ELF-1 (cell line): ENCODE results near the gene B3GNT3.
A peak's percentile ranks its signal among the peaks of the same experiment; 100 is the strongest.
"Not testable (repeated sequence)": the region's sequence is repeated elsewhere in the genome, so short reads cannot be mapped to it uniquely, and the experiment has no call there.

Experiments used
- DNase-seq: peaks from one replicate; pipeline ENCODE4 v3.0.0-alpha.2; 2016; ENCODE audit warnings: low read depth, low spot score

Gene B3GNT3

GRCh38 chr19:17796838-17797423, 2.0 kb downstream of the B3GNT3 start:
- no peak for DNase-seq

DNA sequence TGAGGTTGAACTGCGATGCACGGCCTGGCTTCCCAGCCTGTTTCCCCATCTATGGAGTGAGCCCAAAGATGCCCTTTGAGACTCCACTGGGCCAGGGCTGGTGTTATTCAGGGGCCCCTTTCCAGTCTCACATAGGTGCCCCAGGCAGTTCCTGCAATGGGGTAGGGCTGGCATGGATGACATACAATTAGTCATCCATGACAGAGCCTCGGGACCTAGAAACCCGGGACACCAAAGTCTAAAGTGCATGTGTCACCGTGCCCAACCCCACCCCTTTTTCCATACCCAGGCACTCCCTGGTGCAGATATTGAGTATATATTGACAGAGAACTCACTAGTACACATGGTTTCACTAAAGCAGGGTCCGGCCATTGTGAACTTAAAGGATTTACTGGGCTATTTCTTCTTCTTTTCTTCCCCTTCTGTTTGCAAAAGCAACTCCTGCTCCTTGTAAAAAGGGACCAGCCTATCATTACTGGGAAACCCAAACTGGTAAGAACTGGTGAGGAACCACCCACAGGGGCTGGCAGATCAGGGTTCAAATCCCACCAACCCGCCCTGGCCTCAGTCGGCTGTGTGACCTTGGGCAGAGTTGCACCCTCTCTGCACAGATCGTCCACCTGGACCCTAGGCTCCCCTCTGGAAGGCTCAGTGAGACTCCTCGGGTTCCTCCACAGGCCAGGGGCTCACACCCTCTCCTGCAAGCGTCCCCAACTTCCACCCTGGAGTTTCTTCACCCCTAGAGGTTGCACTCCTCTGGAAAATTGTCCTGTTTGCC, 2.7 kb downstream of the B3GNT3 start:
- DNase-seq, result no peak

- DNase-seq, result not testable (repeated sequence)
Measured at GRCh38 chr19:17798599-17798998, 3.7 kb downstream of the B3GNT3 start.

DNA sequence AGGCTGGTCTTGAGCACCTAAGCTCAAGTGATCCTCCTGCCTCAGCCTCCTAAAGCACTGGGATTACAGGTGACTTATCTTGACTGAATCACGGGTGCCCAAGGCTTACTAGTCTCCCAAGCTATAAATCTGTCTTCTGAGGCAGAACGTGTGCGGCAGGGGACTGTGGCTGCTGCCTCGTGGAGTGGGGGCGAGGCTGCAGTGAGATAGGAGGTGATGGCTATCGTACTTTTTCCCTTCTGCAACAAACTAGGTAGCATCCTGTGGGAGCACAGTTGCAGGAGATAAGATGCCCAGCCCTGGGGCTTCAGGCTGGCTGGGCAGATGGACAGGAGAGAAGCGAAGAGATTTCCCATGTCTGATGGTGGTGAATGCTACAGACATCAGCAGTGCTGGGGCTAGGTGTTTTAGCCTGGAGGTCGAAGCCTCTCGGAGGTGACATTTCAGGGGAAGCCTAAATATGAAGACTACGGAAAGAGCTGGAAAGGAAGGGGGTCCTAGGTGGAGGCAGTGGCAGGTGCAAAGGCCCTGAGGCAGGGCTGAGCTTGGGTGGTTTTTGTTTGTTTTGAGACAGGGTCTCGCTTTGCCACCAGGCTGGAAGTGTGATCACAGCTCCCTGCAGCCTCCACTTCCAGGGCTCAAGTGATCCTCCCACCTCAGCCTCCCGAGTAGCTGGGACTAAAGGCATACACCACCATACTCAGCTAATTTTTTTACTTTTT, 7.4 kb downstream of the B3GNT3 start:
- DNase-seq, result no peak

- no peak for DNase-seq
Measured at GRCh38 chr19:17803264-17803896, 8.4 kb downstream of the B3GNT3 start.

GRCh38 chr19:17805427-17805826, 10.5 kb downstream of the B3GNT3 start:
- DNase-seq, result no peak

DNA sequence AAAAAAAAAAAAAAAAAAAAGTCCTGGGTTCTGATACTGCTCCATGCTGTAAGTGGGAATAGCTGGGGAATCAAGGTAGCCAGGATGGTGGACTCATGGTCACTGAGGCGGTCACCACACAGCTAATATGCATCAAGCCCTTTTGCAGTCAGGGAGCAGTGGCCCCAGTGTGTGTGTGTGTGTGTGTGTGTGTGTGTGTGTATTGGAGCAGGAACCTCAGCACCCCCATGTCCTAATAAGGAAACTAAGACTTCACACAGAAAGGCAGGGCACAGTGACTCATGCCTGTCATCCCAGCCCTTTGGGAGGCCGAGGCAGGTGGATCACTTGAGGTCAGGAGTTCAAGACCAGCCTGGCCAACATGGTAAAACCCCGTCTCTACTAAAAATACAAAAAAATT, 12.0 kb downstream of the B3GNT3 start:
- DNase-seq, result no peak

DNA sequence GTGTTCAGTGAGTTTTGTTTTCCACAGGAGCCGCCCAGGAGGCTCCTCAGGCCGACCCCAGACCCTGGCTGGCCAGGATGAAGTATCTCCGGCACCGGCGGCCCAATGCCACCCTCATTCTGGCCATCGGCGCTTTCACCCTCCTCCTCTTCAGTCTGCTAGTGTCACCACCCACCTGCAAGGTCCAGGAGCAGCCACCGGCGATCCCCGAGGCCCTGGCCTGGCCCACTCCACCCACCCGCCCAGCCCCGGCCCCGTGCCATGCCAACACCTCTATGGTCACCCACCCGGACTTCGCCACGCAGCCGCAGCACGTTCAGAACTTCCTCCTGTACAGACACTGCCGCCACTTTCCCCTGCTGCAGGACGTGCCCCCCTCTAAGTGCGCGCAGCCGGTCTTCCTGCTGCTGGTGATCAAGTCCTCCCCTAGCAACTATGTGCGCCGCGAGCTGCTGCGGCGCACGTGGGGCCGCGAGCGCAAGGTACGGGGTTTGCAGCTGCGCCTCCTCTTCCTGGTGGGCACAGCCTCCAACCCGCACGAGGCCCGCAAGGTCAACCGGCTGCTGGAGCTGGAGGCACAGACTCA, 12.9 kb downstream of the B3GNT3 start:
- DNase-seq, result no peak

DNA sequence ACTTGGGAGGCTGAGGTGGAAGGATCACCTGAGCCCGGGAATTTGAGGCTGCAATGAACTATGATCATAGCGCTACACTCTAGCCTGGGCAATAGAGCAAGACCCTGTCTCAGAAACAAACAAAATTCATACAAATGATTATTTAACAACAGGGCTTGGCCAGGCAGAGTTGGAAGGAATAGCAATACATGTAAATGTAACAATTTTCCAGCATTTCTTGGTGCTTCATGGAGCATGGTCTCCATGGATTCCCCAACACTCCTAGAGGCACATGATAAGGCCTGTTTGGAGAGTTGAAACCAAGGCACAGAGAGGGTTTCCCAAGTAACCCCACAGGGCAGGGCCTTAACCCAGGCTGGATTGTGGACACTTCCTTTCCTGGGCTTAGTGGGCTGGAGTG, 16.2 kb downstream of the B3GNT3 start:
- DNase-seq, result no peak

GRCh38 chr19:17811681-17812080, 16.7 kb downstream of the B3GNT3 start:
- no peak for DNase-seq

GRCh38 chr19:17812099-17812498, 17.2 kb downstream of the B3GNT3 start:
- DNase-seq, result no peak

DNA sequence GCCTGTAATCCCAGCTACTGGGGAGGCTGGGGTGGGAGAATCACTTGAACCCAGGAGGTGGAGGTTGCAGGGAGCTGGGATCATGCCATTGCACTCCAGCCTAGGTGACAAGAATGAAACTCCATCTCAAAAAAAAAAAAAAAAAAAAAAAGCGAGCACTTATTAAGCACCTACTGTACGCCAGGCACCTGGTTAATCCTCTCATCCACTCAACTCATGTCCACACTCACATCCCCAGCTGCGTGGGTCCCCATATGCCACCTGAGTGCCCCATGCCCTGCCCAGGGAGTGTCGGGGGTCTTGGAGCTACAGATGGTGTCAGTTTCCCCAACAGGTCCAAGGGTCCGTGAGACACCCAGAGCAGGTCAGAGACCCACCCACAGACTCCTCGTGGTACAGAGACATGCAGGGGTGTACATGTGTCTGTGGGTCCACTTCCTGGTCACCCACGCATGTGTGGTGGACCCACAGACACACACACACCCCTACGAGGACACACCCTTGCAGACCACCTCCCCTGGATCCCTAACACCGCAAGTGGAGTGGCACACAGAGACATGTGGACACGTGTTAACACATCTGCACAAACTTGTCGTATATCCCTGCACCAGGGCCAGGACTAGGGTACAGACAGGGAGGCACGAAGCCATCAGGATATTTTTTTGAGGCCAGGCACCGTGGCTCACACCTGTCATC, 22.9 kb downstream of the B3GNT3 start:
- DNase-seq, result no peak

DNA sequence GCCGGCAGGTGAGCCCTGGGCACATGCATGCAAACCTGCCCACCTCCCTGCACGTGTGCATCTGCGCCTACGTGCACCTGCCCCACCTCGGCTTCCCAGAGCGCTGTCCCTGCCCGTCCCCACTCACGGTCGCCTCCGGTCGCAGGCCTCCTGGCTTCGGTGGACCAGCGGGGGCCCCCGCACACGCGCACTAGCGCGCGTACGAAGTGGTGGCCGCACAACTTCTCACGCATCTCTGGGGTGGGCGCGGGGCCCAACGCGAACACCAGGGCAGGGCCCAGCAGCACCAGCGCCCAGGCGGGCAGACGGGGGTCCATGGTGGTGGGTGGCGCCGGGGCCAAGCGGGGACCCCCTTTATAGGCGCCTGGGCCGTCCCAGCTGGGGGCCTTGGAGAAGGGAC, 26.3 kb downstream of the B3GNT3 start, which contains the start of gene INSL3:
Gene INSL3, minus strand, starts transcription at position 330 of the 400 bp plus-strand sequence. Its CDS starts 13 bp downstream, at position 317.
- DNase-seq, result no peak

DNA sequence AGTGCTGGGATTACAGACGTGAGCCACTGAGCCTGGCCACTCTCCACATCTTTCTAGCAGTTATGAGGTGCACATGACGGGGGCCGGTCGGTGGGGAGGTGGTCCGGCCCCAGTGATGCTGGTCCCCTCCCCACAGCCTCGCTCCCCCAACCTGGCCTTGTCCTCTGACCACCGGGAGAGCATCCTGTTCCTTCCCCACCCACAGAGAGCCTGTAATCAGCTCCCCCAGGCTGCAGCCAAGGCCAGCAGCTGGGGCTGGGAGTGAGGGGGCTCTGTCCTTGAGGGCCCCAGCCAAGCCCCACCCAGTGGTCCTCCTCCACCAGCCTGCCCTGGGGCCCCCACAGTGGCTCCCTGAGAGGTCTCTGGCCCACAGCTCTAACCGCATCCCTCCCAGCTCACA, 29.4 kb downstream of the B3GNT3 start:
- DNase-seq, result no peak

DNA sequence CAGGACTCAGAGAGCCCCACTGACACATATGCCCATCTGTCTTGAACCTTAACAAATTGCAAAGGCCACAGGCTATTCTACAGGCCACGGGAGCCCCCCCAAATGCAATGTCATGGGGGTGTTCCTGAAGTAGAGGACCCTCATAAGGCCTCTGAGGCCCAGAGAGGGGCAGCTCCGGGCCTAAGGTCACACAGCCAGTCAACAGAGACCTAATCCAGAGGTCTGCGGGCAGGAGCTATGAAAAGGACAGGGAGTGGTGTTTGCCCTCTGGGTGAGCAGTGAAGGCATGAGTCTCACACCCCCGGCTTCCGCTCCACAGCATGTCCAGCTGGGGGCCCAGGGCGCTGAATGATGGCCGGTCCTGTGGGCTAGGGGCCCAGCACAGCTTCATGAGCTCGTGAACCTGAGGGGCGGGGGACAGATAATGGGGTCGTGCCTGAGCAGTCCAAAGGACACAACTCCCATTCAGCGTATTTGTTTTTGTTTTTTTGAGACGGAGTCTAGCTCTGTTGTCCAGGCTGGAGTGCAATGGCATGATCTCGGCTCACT, 31.6 kb downstream of the B3GNT3 start:
- DNase-seq, result no peak

GRCh38 chr19:17829855-17830566, 35.1 kb downstream of the B3GNT3 start:
- peak; percentile 86 for DNase-seq

GRCh38 chr19:17830567-17831418, 35.9 kb downstream of the B3GNT3 start:
- peak; percentile 92 for DNase-seq

DNA sequence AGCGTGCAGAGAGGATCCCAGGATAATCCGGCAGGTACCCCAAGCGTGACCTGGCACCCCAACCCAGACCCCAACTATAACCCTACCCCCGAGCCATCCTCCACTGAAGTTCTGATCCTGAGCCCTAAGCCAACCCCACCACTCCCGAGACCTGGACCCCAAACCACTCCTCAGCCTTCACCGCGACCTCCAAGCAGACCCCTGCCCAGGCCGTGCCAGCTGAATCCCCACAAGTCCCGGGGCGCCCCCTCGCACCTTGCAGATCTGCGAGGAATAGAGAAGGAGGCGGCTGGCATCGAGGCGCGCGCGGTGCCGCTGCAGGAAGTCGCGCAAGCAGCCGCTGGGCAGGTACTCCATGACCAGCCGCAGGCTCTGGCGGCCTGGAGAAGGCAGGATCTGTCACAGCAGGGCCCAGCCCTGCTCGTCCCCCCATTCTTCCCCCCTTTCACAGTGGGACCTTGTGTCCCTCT, 36.5 kb downstream of the B3GNT3 start:
- no peak for DNase-seq
